ENCODE data around the gene YKT6. TPM values are rescaled to one million over a fixed set of nuclear protein-coding genes. Genes with fewer than 3 reads are reported as not detected.

YKT6 gene
- total RNA-seq, 2 donors from 2014 or later, result 63.5 to 68.4 TPM

- Histone ChIP-seq H3K27ac (no peak overlapping the region), H3K9me3 (no peaks in the 10 kb centered on the region), H3K4me1 (replicated peaks) (no peaks in the 10 kb centered on the region), H3K36me3 (no peaks in the 10 kb centered on the region), H3K4me3 (no peak overlapping the region), H3K27me3 (replicated peaks; ENCODE audit: insufficient read depth) (no peaks in the 10 kb centered on the region)
- no peak for DNase-seq (ENCODE audit: low spot score)
- intact Hi-C loops (cut with DNase I), result loop anchor here (10.0 kb wide), 1 partner anchor 116 kb away; no protein-coding TSS in a partner anchor
- 87% methylated on average over 5 of the region's 5 CpGs for WGBS
- TF ChIP-seq POLR2AphosphoS5 (IDR thresholded peaks at IDR 0.05) (no peak), POLR2A (IDR thresholded peaks at IDR 0.05) (no peak), CTCF (IDR thresholded peaks at IDR 0.05) (no peak)
These were observed 9.6 kb upstream of the YKT6 start for GRCh38 chr7:44191171-44191570.

DNA sequence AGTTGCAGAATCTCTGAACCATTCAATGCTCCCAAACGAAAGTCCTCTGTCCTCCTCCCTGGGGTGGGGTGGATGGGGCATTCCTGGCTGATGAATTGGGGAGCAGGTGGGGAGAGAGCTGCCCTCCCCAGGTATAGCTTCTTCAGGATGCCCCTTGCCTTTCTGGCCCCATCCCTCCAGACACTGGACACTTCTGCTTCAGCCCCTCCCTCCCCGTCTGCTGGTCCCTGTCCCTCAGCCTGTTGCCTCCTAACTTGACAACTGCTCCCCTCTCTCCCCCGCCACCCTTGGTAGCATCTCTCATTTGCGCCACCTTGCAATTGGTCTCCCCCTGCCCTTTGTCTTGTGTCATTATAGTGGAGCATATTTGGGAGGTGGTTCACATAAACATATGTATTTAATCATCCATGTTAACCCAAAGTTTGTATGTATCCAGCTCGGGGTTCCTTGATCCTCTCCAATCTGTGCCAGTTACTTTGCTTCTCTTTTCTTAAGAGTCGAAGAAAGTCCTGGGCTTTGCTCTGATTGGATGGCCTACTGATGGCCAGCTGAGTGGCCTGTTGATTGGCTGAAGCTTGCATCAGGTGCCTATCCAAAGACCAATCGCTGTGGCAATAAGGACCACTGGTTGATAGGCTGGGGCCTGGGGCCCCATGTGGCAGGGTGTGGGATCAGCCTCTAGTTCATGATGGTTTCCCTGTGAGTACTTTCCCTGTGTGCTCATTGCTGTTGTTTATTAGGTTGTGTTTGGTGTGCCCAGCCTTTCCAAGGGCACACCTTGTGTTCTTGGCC is 7.6 kb upstream of the YKT6 start:
- no peak for TF ChIP-seq POLR2A (IDR thresholded peaks at IDR 0.05)
- no peak for TF ChIP-seq CTCF (IDR thresholded peaks at IDR 0.05)
- TF ChIP-seq POLR2AphosphoS5 (IDR thresholded peaks at IDR 0.05), result no peak
- intact Hi-C loops (cut with DNase I), result loop anchor here (10.0 kb wide), 1 partner anchor 118 kb away; no protein-coding TSS in a partner anchor
- H3K4me3 ChIP-seq, result no peak overlapping the region
- no peaks in the 10 kb centered on the region for H3K9me3 ChIP-seq
- no peak overlapping the region for H3K27ac ChIP-seq
- H3K4me1 ChIP-seq (replicated peaks), result no peaks in the 10 kb centered on the region
- DNase-seq (ENCODE audit: low spot score), result no peak
- no peaks in the 10 kb centered on the region for H3K27me3 ChIP-seq (replicated peaks; ENCODE audit: insufficient read depth)
- H3K36me3 ChIP-seq, result no peaks in the 10 kb centered on the region
- WGBS, result 91% methylated on average over 7 of the region's 7 CpGs

GRCh38 chr7:44194069-44194468 is 6.7 kb upstream of the YKT6 start:
- H3K36me3 ChIP-seq, result no peaks in the 10 kb centered on the region
- WGBS, result 52% methylated on average over 2 of the region's 2 CpGs
- H3K9me3 ChIP-seq, result no peaks in the 10 kb centered on the region
- H3K27me3 ChIP-seq (replicated peaks; ENCODE audit: insufficient read depth), result no peaks in the 10 kb centered on the region
- H3K27ac ChIP-seq, result no peak overlapping the region
- intact Hi-C loops (cut with DNase I), result loop anchor here (10.0 kb wide), 1 partner anchor 119 kb away; no protein-coding TSS in a partner anchor
- no peaks in the 10 kb centered on the region for H3K4me1 ChIP-seq (replicated peaks)
- no peak overlapping the region for H3K4me3 ChIP-seq
- TF ChIP-seq POLR2A (IDR thresholded peaks at IDR 0.05) (no peak), CTCF (IDR thresholded peaks at IDR 0.05) (no peak), POLR2AphosphoS5 (IDR thresholded peaks at IDR 0.05) (no peak)
- no peak for DNase-seq (ENCODE audit: low spot score)

- H3K27ac ChIP-seq, result no peak overlapping the region
- DNase-seq (ENCODE audit: low spot score), result no peak
- no peaks in the 10 kb centered on the region for H3K36me3 ChIP-seq
- no peaks in the 10 kb centered on the region for H3K27me3 ChIP-seq (replicated peaks; ENCODE audit: insufficient read depth)
- no peaks in the 10 kb centered on the region for H3K4me1 ChIP-seq (replicated peaks)
- H3K4me3 ChIP-seq, result no peak overlapping the region
- intact Hi-C loops (cut with DNase I), result loop anchor here (10.0 kb wide), 1 partner anchor 120 kb away; no protein-coding TSS in a partner anchor
- WGBS, result 93% methylated on average over 3 of the region's 3 CpGs
- TF ChIP-seq POLR2AphosphoS5 (IDR thresholded peaks at IDR 0.05) (no peak), POLR2A (IDR thresholded peaks at IDR 0.05) (no peak), CTCF (IDR thresholded peaks at IDR 0.05) (no peak)
- H3K9me3 ChIP-seq, result no peaks in the 10 kb centered on the region
These were observed 6.1 kb upstream of the YKT6 start for GRCh38 chr7:44194562-44195145.
